ENCODE results near the gene HEXD.

Gene HEXD

DNA sequence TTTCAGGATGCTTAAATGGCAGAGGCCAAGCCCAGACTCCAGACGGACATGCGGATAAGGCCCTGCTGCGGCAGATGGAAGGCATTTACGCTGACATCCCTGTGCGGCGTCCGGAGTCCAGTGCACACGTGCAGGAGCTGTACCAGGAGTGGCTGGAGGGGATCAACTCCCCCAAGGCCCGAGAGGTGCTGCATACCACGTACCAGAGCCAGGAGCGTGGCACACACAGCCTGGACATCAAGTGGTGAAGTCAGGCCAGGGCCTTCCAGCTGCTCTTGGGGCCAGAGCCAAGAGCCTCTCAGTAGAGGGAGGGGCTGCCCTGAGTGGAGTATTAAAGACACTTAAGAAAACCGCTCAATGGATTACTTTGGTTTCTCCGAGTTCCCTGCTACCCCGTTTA, 69.8 kb downstream of the HEXD start:
- Histone ChIP-seq H3K4me3 (ENCODE audit: low read length) (no peak overlapping the region), H3K27ac (ENCODE audit: low read depth, low read length) (no peak overlapping the region), H3F3A (ENCODE audit: control insufficient read depth, insufficient read depth) (no peaks in the 10 kb centered on the region; the same call in 1 of the 2 replicates), H3K4me1 (ENCODE audit: control insufficient read depth, low read length) (peaks cover 14% of the 10 kb centered on the region), H3K27me3 (ENCODE audit: control insufficient read depth, low read length) (no peaks in the 10 kb centered on the region), H3K4me2 (ENCODE audit: low read length) (no peak overlapping the region), H3K79me2 (ENCODE audit: control insufficient read depth, low read length) (no peaks in the 10 kb centered on the region), H3K9me3 (ENCODE audit: control insufficient read depth, insufficient read depth, low read length) (no peaks in the 10 kb centered on the region), H3K9me2 (replicated peaks; ENCODE audit: control insufficient read depth, low read length) (no peaks in the 10 kb centered on the region), H3K36me3 (ENCODE audit: control insufficient read depth, low read length) (peaks cover 59% of the 10 kb centered on the region), H4K20me1 (ENCODE audit: control insufficient read depth, insufficient read depth, low read depth, low read length) (no peaks in the 10 kb centered on the region)
- TF ChIP-seq, protein P1, sequence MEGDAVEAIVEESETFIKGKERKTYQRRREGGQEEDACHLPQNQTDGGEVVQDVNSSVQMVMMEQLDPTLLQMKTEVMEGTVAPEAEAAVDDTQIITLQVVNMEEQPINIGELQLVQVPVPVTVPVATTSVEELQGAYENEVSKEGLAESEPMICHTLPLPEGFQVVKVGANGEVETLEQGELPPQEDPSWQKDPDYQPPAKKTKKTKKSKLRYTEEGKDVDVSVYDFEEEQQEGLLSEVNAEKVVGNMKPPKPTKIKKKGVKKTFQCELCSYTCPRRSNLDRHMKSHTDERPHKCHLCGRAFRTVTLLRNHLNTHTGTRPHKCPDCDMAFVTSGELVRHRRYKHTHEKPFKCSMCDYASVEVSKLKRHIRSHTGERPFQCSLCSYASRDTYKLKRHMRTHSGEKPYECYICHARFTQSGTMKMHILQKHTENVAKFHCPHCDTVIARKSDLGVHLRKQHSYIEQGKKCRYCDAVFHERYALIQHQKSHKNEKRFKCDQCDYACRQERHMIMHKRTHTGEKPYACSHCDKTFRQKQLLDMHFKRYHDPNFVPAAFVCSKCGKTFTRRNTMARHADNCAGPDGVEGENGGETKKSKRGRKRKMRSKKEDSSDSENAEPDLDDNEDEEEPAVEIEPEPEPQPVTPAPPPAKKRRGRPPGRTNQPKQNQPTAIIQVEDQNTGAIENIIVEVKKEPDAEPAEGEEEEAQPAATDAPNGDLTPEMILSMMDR (IDR thresholded peaks at IDR 0.05; ENCODE audit: low read depth, low read length, poor library complexity, severe bottlenecking) = no peak
- no peak for TF ChIP-seq EZH2phosphoT487 (IDR thresholded peaks at IDR 0.05; ENCODE audit: borderline replicate concordance, low read length)

DNA sequence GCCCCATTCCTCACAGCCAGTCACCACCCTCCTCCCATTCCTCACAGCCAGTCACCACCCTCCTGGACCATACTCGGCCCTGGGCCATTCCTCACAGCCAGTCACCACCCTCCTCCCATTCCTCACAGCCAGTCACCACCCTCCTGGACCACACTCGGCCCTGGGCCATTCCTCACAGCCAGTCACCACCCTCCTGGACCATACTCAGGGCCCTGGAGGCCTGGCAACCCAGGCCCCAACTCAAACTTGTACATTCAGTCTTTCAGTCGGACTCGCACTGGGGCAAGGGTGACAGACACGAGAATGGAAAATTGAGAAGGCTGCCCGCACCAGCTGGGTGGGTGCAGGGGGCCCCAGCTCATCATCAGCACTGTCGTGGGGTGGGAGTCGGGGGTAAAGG, 71.0 kb downstream of the HEXD start:
- no peaks in the 10 kb centered on the region for H3K79me2 ChIP-seq (ENCODE audit: control insufficient read depth, low read length)
- TF ChIP-seq EZH2phosphoT487 (IDR thresholded peaks at IDR 0.05; ENCODE audit: borderline replicate concordance, low read length) = no peak
- TF ChIP-seq, protein P1 (IDR thresholded peaks at IDR 0.05; ENCODE audit: low read depth, low read length, poor library complexity, severe bottlenecking) = no peak
- no peaks in the 10 kb centered on the region for H3K9me2 ChIP-seq (replicated peaks; ENCODE audit: control insufficient read depth, low read length)
- H3K9me3 ChIP-seq (ENCODE audit: control insufficient read depth, insufficient read depth, low read length) = no peaks in the 10 kb centered on the region
- H3K36me3 ChIP-seq (ENCODE audit: control insufficient read depth, low read length) = peaks cover 48% of the 10 kb centered on the region
- H3K4me2 ChIP-seq (ENCODE audit: low read length) = no peak overlapping the region
- peaks cover 22% of the 10 kb centered on the region for H3K4me1 ChIP-seq (ENCODE audit: control insufficient read depth, low read length)
- no peak overlapping the region for H3K4me3 ChIP-seq (ENCODE audit: low read length)
- no peaks in the 10 kb centered on the region; the same call in 1 of the 2 replicates for H3F3A ChIP-seq (ENCODE audit: control insufficient read depth, insufficient read depth)
- no peak overlapping the region for H3K27ac ChIP-seq (ENCODE audit: low read depth, low read length)
- no peaks in the 10 kb centered on the region for H3K27me3 ChIP-seq (ENCODE audit: control insufficient read depth, low read length)
- no peaks in the 10 kb centered on the region for H4K20me1 ChIP-seq (ENCODE audit: control insufficient read depth, insufficient read depth, low read depth, low read length)

DNA sequence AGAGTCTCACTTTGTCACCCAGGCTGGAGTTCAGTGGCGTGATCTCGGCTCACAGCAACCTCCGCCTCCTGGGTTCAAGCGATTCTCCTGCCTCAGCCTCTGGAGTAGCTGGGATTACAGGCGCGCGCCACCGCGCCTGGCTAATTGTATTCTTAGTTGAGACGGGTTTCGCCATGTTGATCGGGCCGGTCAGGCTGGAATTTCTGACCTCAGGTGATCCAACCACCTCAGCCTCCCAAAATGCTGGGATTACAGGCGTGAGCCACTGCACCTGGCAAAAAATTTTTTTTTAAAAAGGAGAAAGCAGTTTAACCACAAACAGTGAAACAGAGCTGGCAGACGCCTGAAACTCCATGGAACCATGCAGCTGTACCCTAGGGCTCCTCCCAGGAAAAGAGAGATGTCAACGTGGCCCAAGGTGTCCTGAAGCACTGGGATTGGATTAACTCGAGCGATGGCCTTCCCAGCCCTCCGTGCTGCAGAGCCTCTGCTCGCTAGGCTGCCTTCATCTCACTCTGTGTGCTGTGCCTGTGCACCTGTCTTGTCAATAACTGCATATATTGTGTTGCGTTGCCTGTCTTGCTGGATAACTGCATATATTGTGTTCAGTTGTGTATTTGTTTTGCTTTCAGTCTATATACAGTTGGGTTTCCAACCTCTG, 71.8 kb downstream of the HEXD start:
- H3K27me3 ChIP-seq (ENCODE audit: control insufficient read depth, low read length) = no peaks in the 10 kb centered on the region
- peak overlapping the region; percentile 5; the same call in 1 of the 2 replicates for H3K4me2 ChIP-seq (ENCODE audit: low read length)
- H3K36me3 ChIP-seq (ENCODE audit: control insufficient read depth, low read length) = peaks cover 40% of the 10 kb centered on the region
- no peaks in the 10 kb centered on the region for H4K20me1 ChIP-seq (ENCODE audit: control insufficient read depth, insufficient read depth, low read depth, low read length)
- H3K4me1 ChIP-seq (ENCODE audit: control insufficient read depth, low read length) = peaks cover 28% of the 10 kb centered on the region
- H3K9me3 ChIP-seq (ENCODE audit: control insufficient read depth, insufficient read depth, low read length) = no peaks in the 10 kb centered on the region
- TF ChIP-seq, protein P1 (IDR thresholded peaks at IDR 0.05; ENCODE audit: low read depth, low read length, poor library complexity, severe bottlenecking) = no peak
- no peak for TF ChIP-seq EZH2phosphoT487 (IDR thresholded peaks at IDR 0.05; ENCODE audit: borderline replicate concordance, low read length)
- peaks cover 2% of the 10 kb centered on the region for H3F3A ChIP-seq (ENCODE audit: control insufficient read depth, insufficient read depth)
- no peak overlapping the region for H3K27ac ChIP-seq (ENCODE audit: low read depth, low read length)
- no peaks in the 10 kb centered on the region for H3K9me2 ChIP-seq (replicated peaks; ENCODE audit: control insufficient read depth, low read length)
- H3K4me3 ChIP-seq (ENCODE audit: low read length) = no peak overlapping the region
- no peaks in the 10 kb centered on the region for H3K79me2 ChIP-seq (ENCODE audit: control insufficient read depth, low read length)
